DLD1 (cell line): Measurements from ENCODE around the gene PLBD2.

ENCODE experiments used
- in situ Hi-C: cut with HindIII; loops from 2 replicates; pipeline ENCODE4 v1.10.0; 2017; ENCODE audit warnings: low sequenced_read_pairs

The PLBD2 gene

DNA sequence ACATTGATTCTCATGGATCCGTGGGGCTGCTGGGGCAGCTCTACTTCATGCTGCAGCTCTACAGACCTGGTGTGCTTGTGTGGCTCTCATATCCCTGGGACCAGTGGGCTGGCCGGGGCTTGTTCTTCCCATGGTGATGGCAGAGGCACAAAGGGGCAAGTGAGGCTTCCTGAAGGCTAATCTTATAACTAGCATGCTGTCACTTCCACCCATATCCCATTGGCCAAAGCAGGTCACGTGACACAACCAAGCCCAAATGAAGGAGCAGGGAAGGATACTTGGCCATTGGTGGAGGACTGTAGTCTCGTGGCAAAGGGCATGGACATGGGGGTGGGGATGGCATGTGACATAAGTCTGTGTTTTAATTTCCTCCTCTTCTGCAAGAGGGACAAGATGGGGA lies 9.9 kb downstream of the PLBD2 start:
- in situ Hi-C loops = no loop called here

- in situ Hi-C loops = no loop called here
Measured at GRCh38 chr12:113369391-113369985, 11.1 kb downstream of the PLBD2 start.

DNA sequence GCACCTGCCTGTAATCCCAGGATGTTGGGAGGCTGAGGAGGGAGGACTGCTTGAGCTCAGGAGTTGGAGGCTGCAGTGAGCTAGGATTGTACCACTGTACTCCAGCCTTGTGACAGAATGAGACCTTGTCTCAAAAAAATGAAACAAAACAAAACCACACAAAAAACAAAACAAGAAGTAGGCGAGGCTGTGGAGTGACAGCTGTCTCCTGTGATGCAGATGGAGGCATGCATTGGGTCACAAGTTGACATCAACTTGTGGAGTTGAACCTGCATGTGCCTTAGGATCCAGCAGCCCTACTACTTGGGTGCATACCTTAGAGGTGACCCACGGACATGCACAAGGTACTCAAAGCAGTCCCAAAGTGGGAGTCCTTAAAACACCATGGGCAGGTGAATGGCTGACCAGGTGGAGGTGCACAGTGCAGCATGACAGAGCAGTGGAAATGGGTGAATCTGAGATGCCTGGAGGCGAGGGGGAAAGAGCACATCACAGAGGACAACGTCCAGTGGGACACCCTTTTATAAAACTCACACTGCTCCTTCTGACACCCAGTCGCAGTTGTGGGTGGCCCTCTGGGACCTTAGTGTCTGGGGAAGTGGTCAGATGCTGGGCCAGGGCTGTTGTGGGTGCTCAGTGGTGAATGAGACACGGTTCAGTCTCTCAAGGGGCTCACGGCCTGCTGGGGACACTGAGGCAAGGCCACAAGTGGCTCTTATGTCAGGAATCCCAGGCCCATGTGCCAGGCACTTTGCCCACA lies 12.7 kb downstream of the PLBD2 start:
- in situ Hi-C loops = no loop called here

DNA sequence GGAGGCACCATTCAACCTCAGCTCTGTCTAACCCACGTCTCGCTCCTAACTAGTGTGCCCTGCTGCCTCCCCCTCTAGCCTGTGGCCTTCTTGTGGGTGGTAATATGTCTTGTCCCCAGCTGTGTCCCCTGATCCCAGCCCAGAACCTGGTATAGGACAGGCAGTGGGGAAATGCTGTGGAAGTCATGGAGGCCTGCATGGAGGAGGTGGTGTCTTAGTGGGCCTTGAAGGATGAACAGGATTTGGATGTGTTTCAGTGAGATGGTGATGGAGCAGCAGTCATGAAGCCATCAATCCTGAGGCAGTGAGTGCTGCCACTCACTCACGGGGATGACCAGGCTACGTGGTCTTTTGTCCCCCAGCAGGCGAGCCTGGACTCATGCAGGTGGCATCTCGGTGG lies 13.4 kb downstream of the PLBD2 start:
- in situ Hi-C loops = no loop called here

DNA sequence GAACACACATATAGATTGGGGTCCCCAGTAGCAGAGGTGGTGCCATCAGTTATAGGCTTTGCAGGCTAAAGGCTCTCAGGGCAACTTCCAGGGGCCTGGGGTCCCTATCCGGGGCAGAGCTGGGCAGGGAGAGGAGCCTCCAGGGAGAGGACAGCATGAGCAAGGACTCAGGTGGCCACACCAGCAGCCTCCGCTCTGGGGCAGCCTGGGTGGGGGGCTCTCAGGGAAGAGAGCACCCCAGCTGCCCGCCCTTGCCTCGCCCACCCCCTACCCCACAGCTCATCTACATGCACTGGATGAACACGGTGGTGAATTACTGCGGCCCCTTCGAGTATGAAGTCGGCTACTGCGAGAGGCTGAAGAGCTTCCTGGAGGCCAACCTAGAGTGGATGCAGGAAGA lies 14.0 kb downstream of the PLBD2 start:
- in situ Hi-C loops = no loop called here

- in situ Hi-C loops = no loop called here
Measured at GRCh38 chr12:113373440-113373839, 15.1 kb downstream of the PLBD2 start.

DNA sequence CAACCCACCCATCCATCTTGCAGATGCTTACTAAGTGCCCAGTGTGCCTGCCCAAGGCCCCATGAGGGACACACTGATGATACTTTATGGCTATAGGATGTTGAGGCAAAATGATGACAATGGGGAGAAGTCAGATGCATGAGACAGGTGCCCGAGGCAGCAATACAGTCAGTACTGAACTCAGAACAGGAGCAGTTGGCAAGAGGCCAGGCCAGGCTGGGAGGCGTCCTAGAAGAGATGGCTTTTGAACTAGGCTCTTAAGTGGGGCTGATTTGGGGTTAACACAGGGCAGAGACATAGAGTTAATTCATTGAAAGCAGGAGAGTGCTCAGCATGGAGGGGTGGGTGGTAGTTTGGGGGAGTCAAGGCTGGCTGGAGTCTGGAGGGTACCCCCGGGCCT lies 15.6 kb downstream of the PLBD2 start:
- in situ Hi-C loops = no loop called here

GRCh38 chr12:113374823-113375428 lies 16.5 kb downstream of the PLBD2 start:
- in situ Hi-C loops = no loop called here

DNA sequence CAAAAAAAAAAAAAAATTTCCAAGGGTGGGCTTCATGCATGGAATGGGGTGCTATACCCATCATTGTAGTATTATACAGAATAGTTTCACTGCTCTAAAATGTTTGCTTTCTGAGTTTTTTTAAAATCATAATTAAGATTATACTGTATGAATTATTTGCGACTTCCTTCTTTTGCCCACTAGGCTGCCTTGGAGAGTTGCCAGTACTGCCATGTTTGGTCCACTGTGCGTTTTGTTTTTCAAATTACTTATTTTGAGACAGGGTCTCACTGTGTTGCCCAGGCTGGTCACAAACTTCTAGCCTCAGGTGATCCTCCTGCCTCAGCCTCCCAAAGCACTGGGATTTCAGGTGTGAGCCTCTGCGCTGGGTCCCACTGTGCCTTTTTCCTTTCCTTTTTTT lies 19.9 kb downstream of the PLBD2 start:
- in situ Hi-C loops = no loop called here

- in situ Hi-C loops = no loop called here
Measured at GRCh38 chr12:113381220-113381619, 22.8 kb downstream of the PLBD2 start.

DNA sequence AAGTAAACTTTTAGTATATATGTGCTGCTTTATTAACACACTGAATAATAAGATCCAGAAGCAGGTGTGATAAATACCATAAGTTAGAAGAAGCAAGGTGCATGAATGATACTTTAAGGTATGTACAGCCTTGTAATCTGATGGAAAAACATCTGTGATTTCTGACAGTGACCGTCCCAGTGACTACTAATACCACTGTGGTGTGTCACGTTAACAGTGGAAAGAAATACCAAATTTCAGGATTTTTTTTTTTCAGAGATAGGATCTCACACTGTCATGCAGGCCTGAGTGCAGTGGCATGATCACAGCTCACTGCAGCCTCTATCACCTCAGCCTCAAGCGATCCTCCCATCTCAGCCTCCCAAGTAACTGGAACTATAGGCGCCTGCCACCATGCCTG lies 23.8 kb downstream of the PLBD2 start:
- in situ Hi-C loops = no loop called here

DNA sequence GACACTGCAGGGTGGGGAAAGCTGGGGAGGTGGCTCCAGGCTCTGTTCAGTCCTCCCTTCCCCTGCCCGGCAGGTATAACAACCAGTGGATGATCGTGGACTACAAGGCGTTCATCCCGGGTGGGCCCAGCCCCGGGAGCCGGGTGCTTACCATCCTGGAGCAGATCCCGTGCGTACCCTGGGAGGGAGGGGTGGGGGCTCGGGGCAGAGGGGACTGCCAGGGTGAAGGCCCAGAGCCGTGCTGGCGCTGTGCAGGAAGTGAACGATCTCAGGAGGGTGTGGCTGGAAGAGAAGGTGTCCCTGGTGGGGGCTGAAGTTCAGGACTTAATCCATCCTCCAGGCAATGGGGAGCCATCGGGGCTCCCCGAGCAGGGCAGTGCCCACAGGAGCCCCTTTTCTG lies 26.4 kb downstream of the PLBD2 start:
- in situ Hi-C loops = no loop called here

DNA sequence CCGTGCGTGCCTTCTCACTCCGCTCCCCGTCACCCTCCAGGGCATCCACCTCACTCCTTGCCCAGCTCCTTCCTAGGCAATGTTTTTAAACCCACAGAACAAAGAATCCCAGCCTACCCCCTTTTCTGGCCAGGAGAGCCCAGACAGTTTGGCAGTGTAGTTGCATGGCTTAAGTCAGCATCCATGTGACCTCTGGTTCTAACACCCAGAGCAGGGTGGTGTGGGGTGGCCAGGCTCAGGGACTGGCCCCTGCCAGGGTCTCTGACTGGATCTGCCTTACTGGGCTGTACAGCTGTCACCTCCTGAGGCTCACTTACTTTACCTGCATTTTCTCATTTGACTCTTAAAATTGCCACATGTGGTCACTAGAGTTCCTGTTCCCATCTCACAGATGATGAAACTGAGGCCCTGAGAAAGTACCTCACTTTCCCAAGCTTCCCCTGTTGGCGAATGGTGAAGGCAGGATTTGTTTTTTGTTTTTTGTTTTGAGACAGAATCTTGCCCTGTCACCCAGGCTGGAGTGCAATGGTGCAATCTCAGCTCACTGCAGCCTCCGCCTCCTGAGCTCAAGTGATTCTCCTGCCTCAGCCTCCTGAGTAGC lies 27.0 kb downstream of the PLBD2 start:
- in situ Hi-C loops = no loop called here

- in situ Hi-C loops = no loop called here
Measured at GRCh38 chr12:113386866-113387566, 28.6 kb downstream of the PLBD2 start.

- in situ Hi-C loops = no loop called here
Measured at GRCh38 chr12:113387631-113388030, 29.2 kb downstream of the PLBD2 start.

GRCh38 chr12:113388351-113388750 lies 30.0 kb downstream of the PLBD2 start:
- in situ Hi-C loops = no loop called here

DNA sequence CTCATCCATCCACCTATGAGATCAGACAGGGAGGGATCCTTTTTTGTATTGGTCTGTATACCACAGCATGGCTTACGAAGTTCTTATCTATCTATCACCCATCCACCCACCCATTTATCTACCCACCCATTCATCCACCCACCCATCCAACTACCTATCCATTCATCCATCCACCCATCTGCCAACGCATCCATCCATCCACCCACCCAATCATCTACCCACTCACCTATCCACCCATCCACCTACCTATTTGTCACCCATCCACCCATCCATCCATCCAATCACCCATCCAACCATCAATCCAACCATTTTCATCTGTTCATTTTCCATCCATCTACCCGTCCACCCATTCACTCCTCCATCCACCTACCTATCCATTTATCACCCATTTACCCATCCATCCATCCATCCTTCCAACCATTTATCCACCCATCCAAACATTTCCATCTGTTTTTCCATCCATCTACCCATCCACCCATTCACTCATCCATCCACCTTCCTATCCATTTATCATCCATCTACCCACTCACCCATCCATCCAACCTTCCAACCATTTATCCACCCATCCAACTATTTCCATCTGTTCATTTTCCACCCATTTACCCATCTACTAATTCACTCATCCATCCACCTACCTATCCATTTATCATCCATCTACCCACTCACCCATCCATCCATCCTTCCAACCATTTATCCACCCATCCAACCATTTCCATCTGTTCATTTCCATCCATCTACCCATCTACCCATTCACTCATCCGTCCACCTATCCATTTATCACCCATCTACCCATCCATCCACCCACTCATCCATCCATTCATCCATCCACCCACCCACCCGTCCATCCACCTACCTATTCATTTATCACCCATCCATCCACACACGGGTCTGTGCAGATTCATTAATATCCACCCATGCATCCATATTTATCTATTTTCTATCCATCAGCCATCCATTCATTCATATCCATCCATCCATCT lies 32.0 kb downstream of the PLBD2 start:
- in situ Hi-C loops = no loop called here

DNA sequence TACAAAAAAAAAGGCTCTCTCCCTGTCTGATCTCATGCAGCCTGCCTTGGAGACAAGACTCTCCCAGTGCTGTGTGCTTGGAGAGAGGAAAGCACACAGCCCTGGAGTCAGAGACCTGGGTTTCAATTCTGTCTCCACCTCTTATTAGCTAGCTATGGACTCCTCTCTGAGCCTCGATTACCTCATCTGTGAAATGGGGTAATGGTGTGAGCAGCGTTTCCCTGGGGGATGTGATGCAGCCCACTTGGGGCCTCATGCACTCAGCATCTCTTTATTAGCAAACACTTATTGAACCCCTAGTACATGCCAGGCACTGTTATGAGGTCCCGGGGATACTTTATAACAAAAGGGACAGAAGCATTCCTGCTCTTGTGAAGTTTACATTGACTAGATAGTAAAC lies 32.8 kb downstream of the PLBD2 start:
- in situ Hi-C loops = no loop called here

- in situ Hi-C loops = no loop called here
Measured at GRCh38 chr12:113391650-113392337, 33.4 kb downstream of the PLBD2 start.

- in situ Hi-C loops = no loop called here
Measured at GRCh38 chr12:113392520-113392919, 34.1 kb downstream of the PLBD2 start.
